ENCODE data around the gene PDCD10. TPM values are rescaled to one million over a fixed set of nuclear protein-coding genes. Genes with fewer than 3 reads are reported as not detected.
A peak's percentile ranks its signal among the peaks of the same experiment; 100 is the strongest.

Gene PDCD10
- total RNA-seq, result 10 to 100 TPM; 46.8 to 63.3 TPM

- peak; percentile 95 to 97 for DNase-seq
- H3K36me3 Mint-ChIP-seq (ENCODE audit: insufficient read depth in 2 of 2), result peaks cover 0 to 3% of the 10 kb centered on the region in 2 donors
- no peak within 1 kb of the TSS for H3K4me3 Mint-ChIP-seq
- H3K9me3 Mint-ChIP-seq, result no peaks in the 10 kb centered on the region
- ATAC-seq (replicated peaks in 1 of 2), result peak; percentile 86 to 88
- no peak within 1 kb of the TSS for H3K27ac Mint-ChIP-seq
- no peaks in the 10 kb centered on the region for H3K27me3 Mint-ChIP-seq (ENCODE audit: low read depth)
- peaks cover 21% of the 10 kb centered on the region for H3K4me1 Mint-ChIP-seq (ENCODE audit: low read depth)
These were observed at the start of gene PDCD10 for GRCh38 chr3:167734498-167735232. Gene PDCD10, minus strand, starts transcription at chr3:167734892. Its CDS starts 14,735 bp downstream, at chr3:167720157.

- Mint-ChIP-seq H3K27me3 (ENCODE audit: low read depth) (no peaks in the 10 kb centered on the region), H3K4me1 (ENCODE audit: low read depth) (no peaks in the 10 kb centered on the region), H3K4me3 (no peak overlapping the region), H3K36me3 (ENCODE audit: insufficient read depth in 2 of 2) (no peaks in the 10 kb centered on the region), H3K9me3 (no peaks in the 10 kb centered on the region), H3K27ac (no peak overlapping the region)
- ATAC-seq (replicated peaks in 1 of 2) (no peak), DNase-seq (no peak)
These were observed 49.1 kb upstream of the PDCD10 start for GRCh38 chr3:167783781-167784180.

GRCh38 chr3:167780214-167780883 lies 45.7 kb upstream of the PDCD10 start:
- Mint-ChIP-seq H3K27ac (peak overlapping the region; percentile 47), H3K27me3 (ENCODE audit: low read depth) (no peaks in the 10 kb centered on the region), H3K4me3 (no peak overlapping the region), H3K4me1 (ENCODE audit: low read depth) (no peaks in the 10 kb centered on the region), H3K9me3 (peaks cover 0 to 2% of the 10 kb centered on the region in 2 donors), H3K36me3 (ENCODE audit: insufficient read depth in 2 of 2) (peaks cover 0 to 1% of the 10 kb centered on the region in 2 donors)
- DNase-seq (no peak), ATAC-seq (replicated peaks in 1 of 2) (no peak)

- ATAC-seq (replicated peaks in 1 of 2) (no peak), DNase-seq (no peak)
- Mint-ChIP-seq H3K9me3 (peaks cover 0 to 2% of the 10 kb centered on the region in 2 donors), H3K36me3 (ENCODE audit: insufficient read depth in 2 of 2) (peaks cover 0 to 1% of the 10 kb centered on the region in 2 donors), H3K27ac (no peak overlapping the region), H3K4me3 (no peak overlapping the region), H3K27me3 (ENCODE audit: low read depth) (no peaks in the 10 kb centered on the region), H3K4me1 (ENCODE audit: low read depth) (no peaks in the 10 kb centered on the region)
These were observed 42.7 kb upstream of the PDCD10 start for GRCh38 chr3:167777356-167777755.

- Mint-ChIP-seq H3K27me3 (ENCODE audit: low read depth) (no peaks in the 10 kb centered on the region), H3K9me3 (peaks cover 0 to 2% of the 10 kb centered on the region in 2 donors), H3K4me3 (no peak overlapping the region), H3K4me1 (ENCODE audit: low read depth) (no peaks in the 10 kb centered on the region), H3K27ac (no peak overlapping the region), H3K36me3 (ENCODE audit: insufficient read depth in 2 of 2) (peaks cover 0 to 1% of the 10 kb centered on the region in 2 donors)
- DNase-seq (no peak), ATAC-seq (replicated peaks in 1 of 2) (no peak)
These were observed 41.5 kb upstream of the PDCD10 start for GRCh38 chr3:167776066-167776685.

- H3K27me3 Mint-ChIP-seq (ENCODE audit: low read depth), result no peaks in the 10 kb centered on the region
- H3K4me3 Mint-ChIP-seq, result no peak overlapping the region
- no peaks in the 10 kb centered on the region for H3K4me1 Mint-ChIP-seq (ENCODE audit: low read depth)
- peaks cover 0 to 1% of the 10 kb centered on the region in 2 donors for H3K36me3 Mint-ChIP-seq (ENCODE audit: insufficient read depth in 2 of 2)
- ATAC-seq (replicated peaks in 1 of 2), result no peak
- H3K9me3 Mint-ChIP-seq, result peaks cover 0 to 2% of the 10 kb centered on the region in 2 donors
- DNase-seq, result no peak
- no peak overlapping the region for H3K27ac Mint-ChIP-seq
These were observed 38.9 kb upstream of the PDCD10 start for GRCh38 chr3:167773584-167773983.

GRCh38 chr3:167772992-167773391 lies 38.3 kb upstream of the PDCD10 start:
- H3K9me3 Mint-ChIP-seq, result no peaks in the 10 kb centered on the region
- no peak overlapping the region for H3K4me3 Mint-ChIP-seq
- peaks cover 0 to 1% of the 10 kb centered on the region in 2 donors for H3K36me3 Mint-ChIP-seq (ENCODE audit: insufficient read depth in 2 of 2)
- H3K4me1 Mint-ChIP-seq (ENCODE audit: low read depth), result no peaks in the 10 kb centered on the region
- H3K27ac Mint-ChIP-seq, result no peak overlapping the region
- ATAC-seq (replicated peaks in 1 of 2) (no peak), DNase-seq (no peak)
- no peaks in the 10 kb centered on the region for H3K27me3 Mint-ChIP-seq (ENCODE audit: low read depth)

GRCh38 chr3:167762296-167762695 lies 27.6 kb upstream of the PDCD10 start:
- DNase-seq (no peak), ATAC-seq (replicated peaks in 1 of 2) (no peak)
- Mint-ChIP-seq H3K36me3 (ENCODE audit: insufficient read depth in 2 of 2) (peaks cover 6 to 7% of the 10 kb centered on the region in 2 donors), H3K4me1 (ENCODE audit: low read depth) (no peaks in the 10 kb centered on the region), H3K27me3 (ENCODE audit: low read depth) (no peaks in the 10 kb centered on the region), H3K4me3 (no peak overlapping the region), H3K27ac (no peak overlapping the region), H3K9me3 (peaks cover 0 to 7% of the 10 kb centered on the region in 2 donors)

- no peak overlapping the region for H3K27ac Mint-ChIP-seq
- no peaks in the 10 kb centered on the region for H3K27me3 Mint-ChIP-seq (ENCODE audit: low read depth)
- H3K36me3 Mint-ChIP-seq (ENCODE audit: insufficient read depth in 2 of 2), result peaks cover 6 to 7% of the 10 kb centered on the region in 2 donors
- no peak overlapping the region for H3K4me3 Mint-ChIP-seq
- peaks cover 0 to 6% of the 10 kb centered on the region in 2 donors for H3K9me3 Mint-ChIP-seq
- peaks cover 2% of the 10 kb centered on the region for H3K4me1 Mint-ChIP-seq (ENCODE audit: low read depth)
- ATAC-seq (replicated peaks in 1 of 2), result no peak
- DNase-seq, result no peak
These were observed 26.6 kb upstream of the PDCD10 start for GRCh38 chr3:167761302-167761701.

GRCh38 chr3:167754049-167754448 lies 19.4 kb upstream of the PDCD10 start:
- Mint-ChIP-seq H3K4me3 (no peak overlapping the region), H3K4me1 (ENCODE audit: low read depth) (peaks cover 5% of the 10 kb centered on the region), H3K36me3 (ENCODE audit: insufficient read depth in 2 of 2) (no peaks in the 10 kb centered on the region), H3K9me3 (no peaks in the 10 kb centered on the region), H3K27me3 (ENCODE audit: low read depth) (no peaks in the 10 kb centered on the region), H3K27ac (no peak overlapping the region)
- no peak for ATAC-seq (replicated peaks in 1 of 2)
- DNase-seq, result no peak

- Mint-ChIP-seq H3K4me3 (peak overlapping the region in 1 of 2 donors; percentile 28), H3K27ac (no peak overlapping the region), H3K36me3 (ENCODE audit: insufficient read depth in 2 of 2) (no peaks in the 10 kb centered on the region), H3K4me1 (ENCODE audit: low read depth) (peaks cover 6% of the 10 kb centered on the region), H3K9me3 (no peaks in the 10 kb centered on the region), H3K27me3 (ENCODE audit: low read depth) (no peaks in the 10 kb centered on the region)
- no peak for DNase-seq
- no peak for ATAC-seq (replicated peaks in 1 of 2)
These were observed 15.7 kb upstream of the PDCD10 start for GRCh38 chr3:167750272-167750971.

GRCh38 chr3:167749728-167750127 lies 15.0 kb upstream of the PDCD10 start:
- Mint-ChIP-seq H3K27ac (no peak overlapping the region), H3K4me1 (ENCODE audit: low read depth) (peaks cover 6% of the 10 kb centered on the region), H3K27me3 (ENCODE audit: low read depth) (no peaks in the 10 kb centered on the region), H3K9me3 (no peaks in the 10 kb centered on the region), H3K36me3 (ENCODE audit: insufficient read depth in 2 of 2) (no peaks in the 10 kb centered on the region), H3K4me3 (no peak overlapping the region)
- no peak for ATAC-seq (replicated peaks in 1 of 2)
- DNase-seq, result no peak

GRCh38 chr3:167749209-167749608 lies 14.5 kb upstream of the PDCD10 start:
- no peaks in the 10 kb centered on the region for H3K27me3 Mint-ChIP-seq (ENCODE audit: low read depth)
- no peak for ATAC-seq (replicated peaks in 1 of 2)

More at GRCh38 chr3:167749209-167749608, 14.5 kb upstream of the PDCD10 start:
- H3K4me3 Mint-ChIP-seq, result no peak overlapping the region
- H3K36me3 Mint-ChIP-seq (ENCODE audit: insufficient read depth in 2 of 2), result no peaks in the 10 kb centered on the region
- no peaks in the 10 kb centered on the region for H3K9me3 Mint-ChIP-seq
- H3K27ac Mint-ChIP-seq, result no peak overlapping the region
- peaks cover 6% of the 10 kb centered on the region for H3K4me1 Mint-ChIP-seq (ENCODE audit: low read depth)
- no peak for DNase-seq
